ENCODE measurements around the gene STX1B. TPM values are rescaled to one million over a fixed set of nuclear protein-coding genes. Genes with fewer than 3 reads are reported as not detected.

The STX1B gene
- total and polyA plus RNA-seq, 12 donors, result 0.17 to 5.3 (median 1.6) TPM; not detected in 2

GRCh38 chr16:30956601-30957455 lies 53.6 kb downstream of the STX1B start:
- intact Hi-C loops (cut with DNase I), result no loop called here
- peak; percentile 86 to 93 (median 91) for DNase-seq
- Histone ChIP-seq H3K9me3 (replicated peaks in 1 of 3) (no peaks in the 10 kb centered on the region), H3K27me3 (no peaks in the 10 kb centered on the region), H3K4me1 (replicated peaks in 1 of 2) (peaks cover 15 to 29% of the 10 kb centered on the region in 2 donors), H3K4me3 (peak overlapping the region in 3 of 4 donors; percentile 79 to 93 (median 93)), H3K36me3 (replicated peaks in 1 of 2) (peaks cover 0 to 31% of the 10 kb centered on the region in 2 donors), H3K27ac (peak overlapping the region; percentile 94 to 99 (median 98))
- 8 to 24% (median 19%) methylated on average over 17 to 42 of the region's 42 CpGs for WGBS, 4 donors
- TF ChIP-seq POLR2A (IDR thresholded peaks at IDR 0.05), result no peak
- peak in 1 of 6 experiments; percentile 25 for TF ChIP-seq CTCF (IDR thresholded peaks at IDR 0.05)

GRCh38 chr16:30954993-30955392 lies 55.4 kb downstream of the STX1B start:
- H3K27me3 ChIP-seq, result no peaks in the 10 kb centered on the region
- H3K4me3 ChIP-seq, result no peak overlapping the region
- H3K36me3 ChIP-seq (replicated peaks in 1 of 2), result peaks cover 0 to 13% of the 10 kb centered on the region in 2 donors
- peaks cover 32 to 48% of the 10 kb centered on the region in 2 donors for H3K4me1 ChIP-seq (replicated peaks in 1 of 2)
- intact Hi-C loops (cut with DNase I), result no loop called here
- TF ChIP-seq CTCF (IDR thresholded peaks at IDR 0.05), result no peak
- TF ChIP-seq POLR2A (IDR thresholded peaks at IDR 0.05), result no peak
- 69 to 76% (median 69%) methylated on average over 8 of the region's 8 CpGs for WGBS, 4 donors
- H3K9me3 ChIP-seq (replicated peaks in 1 of 3), result no peaks in the 10 kb centered on the region
- DNase-seq, result no peak
- no peak overlapping the region for H3K27ac ChIP-seq

- Histone ChIP-seq H3K4me1 (replicated peaks in 1 of 2) (peaks cover 30 to 41% of the 10 kb centered on the region in 2 donors), H3K4me3 (no peak overlapping the region), H3K27me3 (no peaks in the 10 kb centered on the region), H3K36me3 (replicated peaks in 1 of 2) (no peaks in the 10 kb centered on the region), H3K27ac (peak overlapping the region in 3 of 5 donors; percentile 21 to 45 (median 30)), H3K9me3 (replicated peaks in 1 of 3) (no peaks in the 10 kb centered on the region)
- intact Hi-C loops (cut with DNase I), result no loop called here
- peak; percentile 32 to 65 (median 58) for TF ChIP-seq CTCF (IDR thresholded peaks at IDR 0.05)
- no peak for TF ChIP-seq POLR2A (IDR thresholded peaks at IDR 0.05)
- peak; percentile 58 to 84 (median 74) for DNase-seq
- WGBS, 4 donors, result 29 to 61% (median 38%) methylated on average over 5 to 15 of the region's 15 CpGs
These were observed 56.8 kb downstream of the STX1B start for GRCh38 chr16:30953511-30954124.

- intact Hi-C loops (cut with DNase I), result no loop called here
These were observed 57.3 kb downstream of the STX1B start for GRCh38 chr16:30953111-30953510.

More at GRCh38 chr16:30953111-30953510, 57.3 kb downstream of the STX1B start:
- no peak overlapping the region for H3K4me3 ChIP-seq
- peak overlapping the region in 3 of 5 donors; percentile 21 to 45 (median 30) for H3K27ac ChIP-seq
- no peaks in the 10 kb centered on the region for H3K36me3 ChIP-seq (replicated peaks in 1 of 2)
- no peaks in the 10 kb centered on the region for H3K27me3 ChIP-seq
- 79 to 89% (median 83%) methylated on average over 8 to 9 of the region's 9 CpGs for WGBS, 4 donors
- TF ChIP-seq CTCF (IDR thresholded peaks at IDR 0.05) (no peak), POLR2A (IDR thresholded peaks at IDR 0.05) (no peak)
- no peaks in the 10 kb centered on the region for H3K9me3 ChIP-seq (replicated peaks in 1 of 3)
- peaks cover 27 to 38% of the 10 kb centered on the region in 2 donors for H3K4me1 ChIP-seq (replicated peaks in 1 of 2)
- no peak for DNase-seq
